ENCODE data around the gene SULT2A1. TPM values are rescaled to one million over a fixed set of nuclear protein-coding genes. Genes with fewer than 3 reads are reported as not detected.

Gene SULT2A1
- total RNA-seq, 1 experiment from 2014 or later: not detected

DNA sequence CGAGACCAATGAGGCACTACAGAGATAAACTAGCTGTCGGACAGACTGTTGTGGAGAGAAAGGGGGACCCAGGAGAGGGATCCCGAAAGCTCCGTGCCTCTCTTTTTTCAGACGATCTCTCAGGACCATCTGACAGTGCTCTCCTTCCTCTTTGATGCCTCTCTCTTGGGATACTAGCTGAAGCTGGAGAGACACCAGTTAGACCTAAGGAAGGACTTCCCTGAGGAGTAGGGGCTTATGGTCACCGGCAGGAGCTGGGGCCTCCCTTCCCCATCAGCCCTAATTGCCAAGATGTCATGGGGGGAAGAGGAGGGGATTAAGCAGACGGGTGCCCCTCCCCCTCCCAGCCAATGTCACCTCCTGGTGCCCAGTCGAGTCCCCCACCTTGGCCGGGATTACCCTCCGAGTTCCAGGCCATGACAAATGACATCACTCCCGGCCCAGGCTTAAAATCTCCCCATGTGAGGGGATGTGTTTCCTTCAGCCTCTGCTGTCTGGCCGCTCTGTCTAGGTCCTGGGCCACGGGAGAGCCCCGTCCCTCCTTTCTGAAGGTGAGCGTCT, 64.6 kb downstream of the SULT2A1 start, which contains the start of gene CRX:
CRX (plus strand) TSS at position 478 of the 561 bp plus-strand sequence. CDS start 12,507 bp downstream, outside the sequence.
- in situ Hi-C loops (cut with HindIII; ENCODE audit: low pct_unique_long_range_greater_than_20kb, low sequenced_read_pairs): no loop called here
- DNase-seq (ENCODE audit: low read depth): no peak

Other genes with a start within 250 kb of the SULT2A1 start
- 7.4 and 12.4 TPM in 2 replicates for gene EHD2, start 172.9 kb downstream of the SULT2A1 start, total RNA-seq (2014; rRNA removed; shearing (Covaris generic); ENCODE audit: low replicate concordance)
- 535 and 553 TPM in 2 replicates for gene NOP53, start 140.8 kb downstream of the SULT2A1 start, total RNA-seq (2014; rRNA removed; shearing (Covaris generic); ENCODE audit: low replicate concordance)
- gene SELENOW, start 107.6 kb downstream of the SULT2A1 start, total RNA-seq (2014; rRNA removed; shearing (Covaris generic); ENCODE audit: low replicate concordance): 158 and 233 TPM in 2 replicates
- not detected in 2 replicates for gene TPRX1, start 81.8 kb downstream of the SULT2A1 start, total RNA-seq (2014; rRNA removed; shearing (Covaris generic); ENCODE audit: low replicate concordance)
- not detected in 2 replicates for gene CRX, start 64.4 kb downstream of the SULT2A1 start, total RNA-seq (2014; rRNA removed; shearing (Covaris generic); ENCODE audit: low replicate concordance)
- gene TPRX2, start 27.1 kb downstream of the SULT2A1 start, total RNA-seq (2014; rRNA removed; shearing (Covaris generic); ENCODE audit: low replicate concordance): not detected in 2 replicates
- gene BSPH1, start 105.9 kb upstream of the SULT2A1 start, total RNA-seq (2014; rRNA removed; shearing (Covaris generic); ENCODE audit: low replicate concordance): not detected in 2 replicates
- not detected in 2 replicates for gene ELSPBP1, start 108.3 kb upstream of the SULT2A1 start, total RNA-seq (2014; rRNA removed; shearing (Covaris generic); ENCODE audit: low replicate concordance)
- not detected in 2 replicates for gene CABP5, start 157.8 kb upstream of the SULT2A1 start, total RNA-seq (2014; rRNA removed; shearing (Covaris generic); ENCODE audit: low replicate concordance)
- 19.9 and 22.9 TPM in 2 replicates for gene PLA2G4C, start 224.5 kb upstream of the SULT2A1 start, total RNA-seq (2014; rRNA removed; shearing (Covaris generic); ENCODE audit: low replicate concordance)

All from Caki2 (cell line).